Keratinocyte (primary cell): ENCODE measurements around the gene HP1BP3. TPM values are rescaled to one million over a fixed set of nuclear protein-coding genes. Genes with fewer than 3 reads are reported as not detected.

Source experiments
- DNase-seq: peaks from one replicate; pipeline ENCODE4 v3.0.0-alpha.2; 2011; ENCODE audit warnings: low read depth, missing footprints, low spot score
- FAIRE-seq: peaks from 2 replicates; lab custom pipeline; 2011; peaks lifted over from hg19 to GRCh38; lab: Jason Lieb, UNC
- H2AFZ ChIP-seq: 2 replicates; pipeline ENCODE4 v1.6.0; 2012; ENCODE audit warnings: low read length, control low read depth, inconsistent platforms; ENCODE audit not compliant: control insufficient read depth
- H3K27ac ChIP-seq: 2 replicates; pipeline ENCODE4 v1.5.1; 2011; ENCODE audit warnings: low read length; ENCODE audit not compliant: control insufficient read depth, insufficient read depth
- H3K27me3 ChIP-seq: 3 replicates; pipeline ENCODE4 v1.6.0; 2011; ENCODE audit warnings: low read length; ENCODE audit not compliant: control insufficient read depth, insufficient read depth; ENCODE audit errors: extremely low read depth
- H3K36me3 ChIP-seq, 2 experiments: 2 replicates in 1 of 2; 3 replicates in 1 of 2; pipeline ENCODE4 v1.5.1; 2011; ENCODE audit warnings: low read length in 2 of 2, mild to moderate bottlenecking in 1 of 2; ENCODE audit not compliant: control insufficient read depth in 2 of 2, insufficient read depth in 2 of 2; ENCODE audit errors: extremely low read depth in 1 of 2
- H3K4me1 ChIP-seq: 3 replicates; pipeline ENCODE4 v1.5.1; 2011; ENCODE audit warnings: low read length; ENCODE audit not compliant: control insufficient read depth, insufficient read depth; ENCODE audit errors: extremely low read depth
- H3K4me2 ChIP-seq: 3 replicates; pipeline ENCODE4 v1.6.0; 2011; ENCODE audit warnings: low read depth, low read length; ENCODE audit not compliant: control insufficient read depth, insufficient read depth; ENCODE audit errors: extremely low read depth
- H3K4me3 ChIP-seq, 3 experiments: fragments of 200-600 bp in 1 of 3; sonication (generic) in 1 of 3; 2 replicates in 2 of 3; 3 replicates in 1 of 3; pipeline ENCODE4 v1.5.1; 2011 to 2016; ENCODE audit warnings: low read length in 3 of 3, mild to moderate bottlenecking in 3 of 3, control low read depth in 2 of 3, inconsistent platforms in 1 of 3, low read depth in 1 of 3, mixed read lengths in 1 of 3, mixed run types in 1 of 3, moderate library complexity in 1 of 3; ENCODE audit not compliant: control insufficient read depth in 2 of 3, insufficient read depth in 2 of 3; ENCODE audit errors: extremely low read depth in 1 of 3
- H3K79me2 ChIP-seq: 2 replicates; pipeline ENCODE4 v1.6.0; 2012; ENCODE audit warnings: low read length; ENCODE audit not compliant: control insufficient read depth, insufficient read depth
- H3K9ac ChIP-seq: 3 replicates; pipeline ENCODE4 v1.6.0; 2011; ENCODE audit warnings: low read length; ENCODE audit not compliant: control insufficient read depth, insufficient read depth; ENCODE audit errors: extremely low read depth
- H3K9me1 ChIP-seq: 3 replicates; pipeline ENCODE4 v1.6.0; 2011; ENCODE audit warnings: low read length; ENCODE audit not compliant: control insufficient read depth, insufficient read depth; ENCODE audit errors: extremely low read depth
- H3K9me3 ChIP-seq: 2 replicates; pipeline ENCODE4 v1.5.1; 2012; ENCODE audit warnings: low read depth, low read length; ENCODE audit not compliant: control insufficient read depth
- H4K20me1 ChIP-seq: 3 replicates; pipeline ENCODE4 v1.6.0; 2011; ENCODE audit warnings: low read length; ENCODE audit not compliant: control insufficient read depth, insufficient read depth; ENCODE audit errors: extremely low read depth
- CTCF ChIP-seq, 3 experiments: IDR thresholded peaks in 1 of 3; conservative IDR thresholded peaks in 1 of 3; optimal IDR thresholded peaks in 1 of 3; 2 replicates in 2 of 3; 3 replicates in 1 of 3; pipeline versions ENCODE3 to v1.5.1; 2011; ENCODE audit warnings: low read length in 3 of 3, mild to moderate bottlenecking in 3 of 3, moderate library complexity in 2 of 3, control low read depth in 1 of 3, inconsistent platforms in 1 of 3; ENCODE audit not compliant: insufficient read depth in 2 of 3; ENCODE audit errors: extremely low read depth in 1 of 3
- EZH2 ChIP-seq: IDR thresholded peaks from one replicate; pipeline ENCODE4 v1.6.1; 2012; ENCODE audit warnings: inconsistent platforms, mild to moderate bottlenecking, low read length, moderate library complexity
- dilution Hi-C: fragments of 300-500 bp; cut with MboI; formaldehyde crosslinking; loops from one replicate; pipeline ENCODE4 v1.7.0; 2020; ENCODE audit warnings: low sequenced_read_pairs; ENCODE audit not compliant: extremely low pct_ligation_motif_present
- polyA plus RNA-seq, 5 experiments: library from polyadenylated mRNA; depleted of rRNA in 3 of 5; stranded (reverse) in 3 of 5; stranded (forward) in 1 of 5; unstranded in 1 of 5; fragments of >200 nt; gene quantifications; 1 replicate in 1 of 5; 2 replicates in 3 of 5; 3 replicates in 1 of 5; pipeline versions ENCODE4 v1.2.1 to v1.2.3, GENCODE V29; 2011 to 2012; ENCODE audit warnings: missing spikeins in 2 of 5, low read depth in 1 of 5, low replicate concordance in 1 of 5

HP1BP3 gene
- polyA plus RNA-seq, 1 donor (not counting 4 experiments of a cell fraction or from before 2014, with no cell fraction given), result 148 TPM

DNA sequence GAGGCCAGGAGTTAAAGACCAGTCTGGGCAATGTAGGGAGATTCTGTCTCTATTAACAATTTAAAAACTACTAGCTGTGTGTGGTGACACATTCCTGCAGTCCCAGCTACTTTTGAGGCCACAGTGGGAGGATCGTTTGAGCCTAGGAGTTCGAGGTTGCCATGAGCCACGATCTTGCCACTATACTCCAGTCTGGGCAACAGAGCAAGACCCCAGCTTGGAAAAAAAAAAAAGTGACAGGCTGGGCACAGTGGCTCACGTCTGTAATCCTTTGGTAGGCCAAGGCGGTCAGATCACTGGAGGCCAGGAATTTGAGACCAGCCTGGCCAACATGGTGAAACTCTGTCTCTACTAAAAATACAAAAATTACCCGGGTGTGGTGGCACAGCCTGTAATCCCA, 26.8 kb downstream of the HP1BP3 start:
- no peak for FAIRE-seq

GRCh38 chr1:20753589-20753988, 33.5 kb downstream of the HP1BP3 start:
- Histone ChIP-seq H3K4me3 (no peak overlapping the region), H3K27ac (no peak overlapping the region), H3K27me3 (no peaks in the 10 kb centered on the region), H3K4me1 (no peaks in the 10 kb centered on the region), H3K9me1 (no peaks in the 10 kb centered on the region), H3K9ac (no peak overlapping the region), H3K9me3 (no peaks in the 10 kb centered on the region), H3K79me2 (peaks cover 3% of the 10 kb centered on the region), H2AFZ (no peak overlapping the region), H3K4me2 (no peak overlapping the region), H4K20me1 (no peaks in the 10 kb centered on the region), H3K36me3 (peaks cover 19 to 31% of the 10 kb centered on the region in 2 experiments)
- TF ChIP-seq EZH2 (no peak), CTCF (optimal IDR thresholded peaks at IDR 0.05 in 1 of 3, IDR thresholded peaks at IDR 0.05 in 1 of 3, conservative IDR thresholded peaks at IDR 0.05 in 1 of 3; ENCODE audit: extremely low read depth in 1 of 3, insufficient read depth in 2 of 3, low read length in 3 of 3) (no peak)
- dilution Hi-C loops, result no loop called here
- FAIRE-seq, result peak; percentile 60
- DNase-seq, result no peak

More for the DNA sequence above, 26.8 kb downstream of the HP1BP3 start:
- Histone ChIP-seq H3K36me3 (peaks cover 17 to 35% of the 10 kb centered on the region in 2 experiments), H3K9me1 (no peaks in the 10 kb centered on the region), H2AFZ (no peak overlapping the region), H3K4me2 (no peak overlapping the region), H3K79me2 (peaks cover under 1% of the 10 kb centered on the region), H3K27ac (no peak overlapping the region), H3K9ac (no peak overlapping the region), H3K4me3 (no peak overlapping the region), H4K20me1 (peaks cover 2% of the 10 kb centered on the region), H3K9me3 (no peaks in the 10 kb centered on the region), H3K4me1 (no peaks in the 10 kb centered on the region), H3K27me3 (no peaks in the 10 kb centered on the region)
- TF ChIP-seq EZH2 (no peak), CTCF (optimal IDR thresholded peaks at IDR 0.05 in 1 of 3, IDR thresholded peaks at IDR 0.05 in 1 of 3, conservative IDR thresholded peaks at IDR 0.05 in 1 of 3; ENCODE audit: extremely low read depth in 1 of 3, insufficient read depth in 2 of 3, low read length in 3 of 3) (no peak)
- no peak for DNase-seq
- dilution Hi-C loops, result no loop called here
